Tibial nerve (tissue), 4 donors: ENCODE results near the gene NUP188. TPM values are rescaled to one million over a fixed set of nuclear protein-coding genes. Genes with fewer than 3 reads are reported as not detected.
A peak's percentile ranks its signal among the peaks of the same experiment; 100 is the strongest.
"Not testable (repeated sequence)": the region's sequence is repeated elsewhere in the genome, so short reads cannot be mapped to it uniquely, and the experiment has no call there.

Experiments
- DNase-seq, 2 donors: peaks; one replicate each; pipeline ENCODE4 v3.0.0-alpha.2; 2019; ENCODE audit warnings: low spot score in 2 of 2
- H3K27ac ChIP-seq, 4 donors: fragments of 200-600 bp; sonication (generic) in 3 of 4; one replicate each; pipeline ENCODE4 v1.5.1; 2017 to 2019; ENCODE audit warnings: mild to moderate bottlenecking in 1 of 4
- H3K27me3 ChIP-seq, 2 donors: fragments of 200-600 bp; sonication (generic) in 1 of 2; one replicate each; pipeline versions ENCODE4 v1.5.1 to v1.6.0; 2017 to 2019
- H3K36me3 ChIP-seq, 3 donors: fragments of 200-600 bp; sonication (generic); one replicate each; pipeline ENCODE4 v1.5.1; 2018 to 2019
- H3K4me1 ChIP-seq, 4 donors: fragments of 200-600 bp; sonication (generic) in 3 of 4; one replicate each; pipeline ENCODE4 v1.5.1; 2017 to 2019
- H3K4me3 ChIP-seq, 4 donors: fragments of 200-600 bp; sonication (generic) in 3 of 4; one replicate each; pipeline ENCODE4 v1.5.1; 2017 to 2019; ENCODE audit warnings: mild to moderate bottlenecking in 1 of 4, moderate library complexity in 1 of 4
- H3K9me3 ChIP-seq, 4 donors: fragments of 200-600 bp; sonication (generic) in 3 of 4; one replicate each; pipeline ENCODE4 v1.5.1; 2017 to 2019
- CTCF ChIP-seq, 5 experiments: fragments of 200-600 bp in 3 of 5; fragments of 450-650 bp in 2 of 5; sonication (generic) in 3 of 5; IDR thresholded peaks; one replicate each; pipeline ENCODE4 v1.5.1; 2016 to 2019; ENCODE audit warnings: antibody characterized with exemption in 5 of 5, mild to moderate bottlenecking in 3 of 5, moderate library complexity in 2 of 5
- EP300 ChIP-seq, 2 donors: sonication (generic); formaldehyde crosslinking; IDR thresholded peaks; one replicate each; pipeline ENCODE4 v1.6.1; 2017; ENCODE audit warnings: antibody characterized with exemption in 2 of 2, mild to moderate bottlenecking in 1 of 2
- POLR2A ChIP-seq, 2 donors: fragments of 450-650 bp; IDR thresholded peaks; one replicate each; pipeline ENCODE4 v1.6.1; 2017; ENCODE audit warnings: antibody characterized with exemption in 2 of 2, mild to moderate bottlenecking in 2 of 2, moderate library complexity in 2 of 2
- WGBS, 2 donors: methylation state at CpG; one replicate each; pipeline ENCODE4 v1.1.5; 2018; 5-methylcytosine and 5-hydroxymethylcytosine counted together
- total RNA-seq, 4 donors: library from RNA; depleted of rRNA; stranded (reverse); fragments of >200 nt; gene quantifications; one replicate each; pipeline ENCODE4 v1.1.0, GENCODE V29; 2016

Gene NUP188
- total RNA-seq, 4 donors from 2014 or later = 22.9 to 76.5 (median 43.5) TPM

GRCh38 chr9:128940271-128940921, 7.1 kb upstream of the NUP188 start:
- Histone ChIP-seq H3K9me3 (no peaks in the 10 kb centered on the region), H3K27ac (peak overlapping the region in 2 of 4 donors; percentile 39 to 64), H3K4me1 (peaks cover 0 to 39% (median 0%) of the 10 kb centered on the region in 4 donors), H3K27me3 (no peaks in the 10 kb centered on the region), H3K36me3 (peaks cover 0 to 73% (median 0%) of the 10 kb centered on the region in 3 donors), H3K4me3 (no peak overlapping the region)
- no peak for DNase-seq
- WGBS, 2 donors = 49 to 59% methylated on average over 13 to 15 of the region's 15 CpGs
- no peak for TF ChIP-seq EP300 (IDR thresholded peaks at IDR 0.05)
- no peak for TF ChIP-seq CTCF (IDR thresholded peaks at IDR 0.05)
- TF ChIP-seq POLR2A (IDR thresholded peaks at IDR 0.05) = no peak

- Histone ChIP-seq H3K27me3 (no peaks in the 10 kb centered on the region), H3K4me1 (peaks cover 0 to 46% (median 0%) of the 10 kb centered on the region in 4 donors), H3K4me3 (no peak overlapping the region), H3K27ac (peak overlapping the region in 2 of 4 donors; percentile 39 to 64), H3K9me3 (no peaks in the 10 kb centered on the region), H3K36me3 (peaks cover 0 to 73% (median 0%) of the 10 kb centered on the region in 3 donors)
- no peak for DNase-seq
- no peak for TF ChIP-seq POLR2A (IDR thresholded peaks at IDR 0.05)
- 69 to 80% methylated on average over 12 of the region's 12 CpGs for WGBS, 2 donors
These were observed 6.3 kb upstream of the NUP188 start for GRCh38 chr9:128940946-128941755.

GRCh38 chr9:128943832-128944620, 3.5 kb upstream of the NUP188 start:
- Histone ChIP-seq H3K4me1 (peaks cover 0 to 64% (median 12%) of the 10 kb centered on the region in 4 donors), H3K4me3 (no peak overlapping the region), H3K9me3 (no peaks in the 10 kb centered on the region), H3K27me3 (no peaks in the 10 kb centered on the region), H3K36me3 (peaks cover 0 to 51% (median 0%) of the 10 kb centered on the region in 3 donors), H3K27ac (peak overlapping the region in 1 of 4 donors; percentile 50)
- no peak for DNase-seq
- TF ChIP-seq EP300 (IDR thresholded peaks at IDR 0.05) (no peak), CTCF (IDR thresholded peaks at IDR 0.05) (no peak), POLR2A (IDR thresholded peaks at IDR 0.05) (no peak)
- 85% methylated on average over 7 of the region's 7 CpGs for WGBS, 2 donors

GRCh38 chr9:128944966-128945365, 2.5 kb upstream of the NUP188 start:
- WGBS, 2 donors = 78 to 83% methylated on average over 7 of the region's 7 CpGs
- H3K4me1 ChIP-seq = peaks cover 0 to 65% (median 13%) of the 10 kb centered on the region in 4 donors
- not testable (repeated sequence) for H3K27me3 ChIP-seq, H3K27ac ChIP-seq, H3K4me3 ChIP-seq, H3K9me3 ChIP-seq, DNase-seq
- H3K36me3 ChIP-seq = peaks cover 0 to 55% (median 0%) of the 10 kb centered on the region in 3 donors

GRCh38 chr9:128945798-128946501, 1.5 kb upstream of the NUP188 start:
- no peak for DNase-seq
- Histone ChIP-seq H3K27me3 (no peaks in the 10 kb centered on the region), H3K4me1 (peaks cover 0 to 67% (median 13%) of the 10 kb centered on the region in 4 donors), H3K4me3 (peak overlapping the region in 1 of 4 donors; percentile 94), H3K36me3 (peaks cover 0 to 63% (median 0%) of the 10 kb centered on the region in 3 donors), H3K27ac (peak overlapping the region in 1 of 4 donors; percentile 95), H3K9me3 (no peaks in the 10 kb centered on the region)
- TF ChIP-seq CTCF (IDR thresholded peaks at IDR 0.05) (no peak), EP300 (IDR thresholded peaks at IDR 0.05) (no peak), POLR2A (IDR thresholded peaks at IDR 0.05) (no peak)
- WGBS, 2 donors = 95 to 96% methylated on average over 19 of the region's 19 CpGs
